GM23248 (cell line): ENCODE measurements around the gene SERINC2.

Experiments
- EZH2 ChIP-seq: fragments of 200-600 bp; sonication (generic); IDR thresholded peaks from 2 replicates; pipeline ENCODE4 v1.6.1; 2018; ENCODE audit warnings: antibody characterized with exemption, mild to moderate bottlenecking; ENCODE audit not compliant: insufficient read depth, poor library complexity, severe bottlenecking
- EZH2phosphoT487 ChIP-seq: fragments of 200-600 bp; sonication (generic); IDR thresholded peaks from 2 replicates; pipeline ENCODE4 v1.6.1; 2018; ENCODE audit warnings: antibody characterized with exemption, moderate library complexity, mild to moderate bottlenecking, low read depth; ENCODE audit not compliant: insufficient read depth

- TF ChIP-seq EZH2phosphoT487 (no peak), EZH2 (no peak)
Measured at GRCh38 chr1:31423418-31423947, 10.5 kb downstream of the SERINC2 start.
